ENCODE data around the gene DAPK2. TPM values are rescaled to one million over a fixed set of nuclear protein-coding genes. Genes with fewer than 3 reads are reported as not detected.

Gene DAPK2
- total and polyA plus RNA-seq, 2 of the 13 experiments (the other 11 are each of a cell fraction or from before 2014, with no cell fraction given) = 0.33 to 0.63 TPM

DNA sequence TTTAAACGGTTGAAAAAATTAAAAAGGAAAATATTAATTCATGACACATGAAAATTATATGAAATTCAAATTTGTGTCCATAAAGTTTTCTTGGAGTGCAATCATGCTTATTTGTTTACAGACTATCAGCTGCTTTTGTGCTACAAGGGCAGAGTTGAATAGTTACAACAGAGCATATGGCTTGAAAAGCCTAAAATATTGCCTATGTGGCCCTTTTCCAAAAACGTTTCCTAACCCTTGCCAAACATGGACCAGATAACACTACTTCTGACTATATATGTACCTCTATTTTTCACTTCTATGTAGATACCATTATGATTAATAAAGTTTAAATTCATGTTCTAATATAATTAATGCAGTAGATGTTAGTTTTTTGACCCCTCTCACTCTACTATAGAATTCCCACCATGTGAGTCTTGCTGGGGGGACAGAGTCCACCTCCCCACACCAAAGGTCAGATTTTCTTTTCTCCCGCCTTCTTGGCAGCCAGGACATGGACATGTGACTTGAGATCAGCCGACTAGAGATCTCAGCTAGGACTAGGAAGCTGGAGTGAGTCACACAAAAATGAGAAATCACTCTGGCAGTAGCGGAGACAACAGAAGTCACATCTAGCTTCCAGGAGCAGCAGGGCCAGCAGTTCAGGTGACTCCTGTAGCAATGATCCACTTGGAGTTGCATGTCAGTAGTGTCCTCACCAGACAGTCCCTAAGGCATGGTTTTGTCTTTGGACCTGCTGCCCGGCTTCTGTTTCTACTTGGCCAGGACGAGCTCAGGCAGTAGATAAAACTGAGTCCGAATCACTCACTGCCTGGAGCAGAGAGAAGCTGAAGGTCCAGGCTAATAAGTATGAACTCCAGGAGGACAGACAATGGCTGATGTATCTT is 24.9 kb upstream of the DAPK2 start (continued):
- TF ChIP-seq, protein P1, sequence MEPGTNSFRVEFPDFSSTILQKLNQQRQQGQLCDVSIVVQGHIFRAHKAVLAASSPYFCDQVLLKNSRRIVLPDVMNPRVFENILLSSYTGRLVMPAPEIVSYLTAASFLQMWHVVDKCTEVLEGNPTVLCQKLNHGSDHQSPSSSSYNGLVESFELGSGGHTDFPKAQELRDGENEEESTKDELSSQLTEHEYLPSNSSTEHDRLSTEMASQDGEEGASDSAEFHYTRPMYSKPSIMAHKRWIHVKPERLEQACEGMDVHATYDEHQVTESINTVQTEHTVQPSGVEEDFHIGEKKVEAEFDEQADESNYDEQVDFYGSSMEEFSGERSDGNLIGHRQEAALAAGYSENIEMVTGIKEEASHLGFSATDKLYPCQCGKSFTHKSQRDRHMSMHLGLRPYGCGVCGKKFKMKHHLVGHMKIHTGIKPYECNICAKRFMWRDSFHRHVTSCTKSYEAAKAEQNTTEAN (CRISPR knock-in tag; conservative IDR thresholded peaks at IDR 0.05) = no peak
- TF ChIP-seq, protein P2, sequence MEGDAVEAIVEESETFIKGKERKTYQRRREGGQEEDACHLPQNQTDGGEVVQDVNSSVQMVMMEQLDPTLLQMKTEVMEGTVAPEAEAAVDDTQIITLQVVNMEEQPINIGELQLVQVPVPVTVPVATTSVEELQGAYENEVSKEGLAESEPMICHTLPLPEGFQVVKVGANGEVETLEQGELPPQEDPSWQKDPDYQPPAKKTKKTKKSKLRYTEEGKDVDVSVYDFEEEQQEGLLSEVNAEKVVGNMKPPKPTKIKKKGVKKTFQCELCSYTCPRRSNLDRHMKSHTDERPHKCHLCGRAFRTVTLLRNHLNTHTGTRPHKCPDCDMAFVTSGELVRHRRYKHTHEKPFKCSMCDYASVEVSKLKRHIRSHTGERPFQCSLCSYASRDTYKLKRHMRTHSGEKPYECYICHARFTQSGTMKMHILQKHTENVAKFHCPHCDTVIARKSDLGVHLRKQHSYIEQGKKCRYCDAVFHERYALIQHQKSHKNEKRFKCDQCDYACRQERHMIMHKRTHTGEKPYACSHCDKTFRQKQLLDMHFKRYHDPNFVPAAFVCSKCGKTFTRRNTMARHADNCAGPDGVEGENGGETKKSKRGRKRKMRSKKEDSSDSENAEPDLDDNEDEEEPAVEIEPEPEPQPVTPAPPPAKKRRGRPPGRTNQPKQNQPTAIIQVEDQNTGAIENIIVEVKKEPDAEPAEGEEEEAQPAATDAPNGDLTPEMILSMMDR (CRISPR knock-in tag; IDR thresholded peaks at IDR 0.05) = no peak
- no peak for TF ChIP-seq ZNF251 (CRISPR knock-in tag; IDR thresholded peaks at IDR 0.05)
- TF ChIP-seq ZNF383 (CRISPR knock-in tag; IDR thresholded peaks at IDR 0.05; ENCODE audit: borderline replicate concordance) = no peak
- TF ChIP-seq ZBTB7A (CRISPR knock-in tag; IDR thresholded peaks at IDR 0.05) = no peak
- TF ChIP-seq, protein P3, sequence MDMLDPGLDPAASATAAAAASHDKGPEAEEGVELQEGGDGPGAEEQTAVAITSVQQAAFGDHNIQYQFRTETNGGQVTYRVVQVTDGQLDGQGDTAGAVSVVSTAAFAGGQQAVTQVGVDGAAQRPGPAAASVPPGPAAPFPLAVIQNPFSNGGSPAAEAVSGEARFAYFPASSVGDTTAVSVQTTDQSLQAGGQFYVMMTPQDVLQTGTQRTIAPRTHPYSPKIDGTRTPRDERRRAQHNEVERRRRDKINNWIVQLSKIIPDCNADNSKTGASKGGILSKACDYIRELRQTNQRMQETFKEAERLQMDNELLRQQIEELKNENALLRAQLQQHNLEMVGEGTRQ (IDR thresholded peaks at IDR 0.05; ENCODE audit: low read depth, low read length) = peak; percentile 62
- TF ChIP-seq, protein P3 (CRISPR knock-in tag; IDR thresholded peaks at IDR 0.05; ENCODE audit: borderline replicate concordance) = peak; percentile 53; the same call in 1 of the 2 replicates
- TF ChIP-seq, protein P4, sequence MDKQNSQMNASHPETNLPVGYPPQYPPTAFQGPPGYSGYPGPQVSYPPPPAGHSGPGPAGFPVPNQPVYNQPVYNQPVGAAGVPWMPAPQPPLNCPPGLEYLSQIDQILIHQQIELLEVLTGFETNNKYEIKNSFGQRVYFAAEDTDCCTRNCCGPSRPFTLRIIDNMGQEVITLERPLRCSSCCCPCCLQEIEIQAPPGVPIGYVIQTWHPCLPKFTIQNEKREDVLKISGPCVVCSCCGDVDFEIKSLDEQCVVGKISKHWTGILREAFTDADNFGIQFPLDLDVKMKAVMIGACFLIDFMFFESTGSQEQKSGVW (CRISPR knock-in tag; IDR thresholded peaks at IDR 0.05; ENCODE audit: borderline replicate concordance) = no peak
- TF ChIP-seq ZNF570 (CRISPR knock-in tag; IDR thresholded peaks at IDR 0.05; ENCODE audit: borderline replicate concordance) = no peak
- no peak for TF ChIP-seq SMAD9 (CRISPR knock-in tag; IDR thresholded peaks at IDR 0.05)
- TF ChIP-seq, protein P5, sequence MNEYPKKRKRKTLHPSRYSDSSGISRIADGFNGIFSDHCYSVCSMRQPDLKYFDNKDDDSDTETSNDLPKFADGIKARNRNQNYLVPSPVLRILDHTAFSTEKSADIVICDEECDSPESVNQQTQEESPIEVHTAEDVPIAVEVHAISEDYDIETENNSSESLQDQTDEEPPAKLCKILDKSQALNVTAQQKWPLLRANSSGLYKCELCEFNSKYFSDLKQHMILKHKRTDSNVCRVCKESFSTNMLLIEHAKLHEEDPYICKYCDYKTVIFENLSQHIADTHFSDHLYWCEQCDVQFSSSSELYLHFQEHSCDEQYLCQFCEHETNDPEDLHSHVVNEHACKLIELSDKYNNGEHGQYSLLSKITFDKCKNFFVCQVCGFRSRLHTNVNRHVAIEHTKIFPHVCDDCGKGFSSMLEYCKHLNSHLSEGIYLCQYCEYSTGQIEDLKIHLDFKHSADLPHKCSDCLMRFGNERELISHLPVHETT (CRISPR knock-in tag; conservative IDR thresholded peaks at IDR 0.05) = no peak
- TF ChIP-seq, protein P6, sequence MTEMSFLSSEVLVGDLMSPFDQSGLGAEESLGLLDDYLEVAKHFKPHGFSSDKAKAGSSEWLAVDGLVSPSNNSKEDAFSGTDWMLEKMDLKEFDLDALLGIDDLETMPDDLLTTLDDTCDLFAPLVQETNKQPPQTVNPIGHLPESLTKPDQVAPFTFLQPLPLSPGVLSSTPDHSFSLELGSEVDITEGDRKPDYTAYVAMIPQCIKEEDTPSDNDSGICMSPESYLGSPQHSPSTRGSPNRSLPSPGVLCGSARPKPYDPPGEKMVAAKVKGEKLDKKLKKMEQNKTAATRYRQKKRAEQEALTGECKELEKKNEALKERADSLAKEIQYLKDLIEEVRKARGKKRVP (CRISPR knock-in tag; IDR thresholded peaks at IDR 0.05) = no peak
- TF ChIP-seq, protein P7, sequence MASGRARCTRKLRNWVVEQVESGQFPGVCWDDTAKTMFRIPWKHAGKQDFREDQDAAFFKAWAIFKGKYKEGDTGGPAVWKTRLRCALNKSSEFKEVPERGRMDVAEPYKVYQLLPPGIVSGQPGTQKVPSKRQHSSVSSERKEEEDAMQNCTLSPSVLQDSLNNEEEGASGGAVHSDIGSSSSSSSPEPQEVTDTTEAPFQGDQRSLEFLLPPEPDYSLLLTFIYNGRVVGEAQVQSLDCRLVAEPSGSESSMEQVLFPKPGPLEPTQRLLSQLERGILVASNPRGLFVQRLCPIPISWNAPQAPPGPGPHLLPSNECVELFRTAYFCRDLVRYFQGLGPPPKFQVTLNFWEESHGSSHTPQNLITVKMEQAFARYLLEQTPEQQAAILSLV (CRISPR knock-in tag; IDR thresholded peaks at IDR 0.05; ENCODE audit: borderline replicate concordance) = no peak
- no peak for TF ChIP-seq ZNF33A (CRISPR knock-in tag; IDR thresholded peaks at IDR 0.05; ENCODE audit: borderline replicate concordance)
- TF ChIP-seq SSRP1 (CRISPR knock-in tag; IDR thresholded peaks at IDR 0.05) = no peak
- no peak for TF ChIP-seq ZIK1 (CRISPR knock-in tag; IDR thresholded peaks at IDR 0.05; ENCODE audit: borderline replicate concordance, low read depth)
- TF ChIP-seq RBFOX2 (IDR thresholded peaks at IDR 0.05; ENCODE audit: low read depth, low read length) = no peak
- no peak for TF ChIP-seq ZFP90 (CRISPR knock-in tag; IDR thresholded peaks at IDR 0.05; ENCODE audit: borderline replicate concordance)

Measured in HepG2 (cell line).